ENCODE measurements around the gene GABRB3. TPM values are rescaled to one million over a fixed set of nuclear protein-coding genes. Genes with fewer than 3 reads are reported as not detected.

GABRB3 gene
- total RNA-seq, 2 experiments from 2014 or later: 0.16 TPM; not detected in 1

DNA sequence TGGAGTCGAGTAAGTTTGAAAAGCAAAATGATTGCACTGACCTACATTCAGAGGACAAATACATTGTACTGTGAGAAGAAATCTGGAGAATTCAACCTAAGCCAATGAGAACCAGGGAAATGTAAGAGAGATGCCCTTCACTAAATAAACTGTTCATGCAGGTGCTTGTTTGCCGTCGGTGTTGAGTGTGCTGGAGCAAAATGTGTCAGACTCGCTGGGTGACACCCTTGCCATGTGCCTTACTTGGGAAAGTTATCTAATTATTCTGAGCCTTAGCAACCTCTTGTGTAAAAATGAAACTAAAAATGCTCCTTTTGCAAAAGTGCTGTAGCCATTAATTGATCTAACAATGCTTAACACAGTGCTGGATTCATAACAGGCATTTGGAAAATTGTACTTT, 140.4 kb downstream of the GABRB3 start:
- Mint-ChIP-seq H3K27ac (no peak overlapping the region), H3K4me1 (ENCODE audit: low read depth) (no peaks in the 10 kb centered on the region), H3K36me3 (ENCODE audit: low read depth) (no peaks in the 10 kb centered on the region), H3K27me3 (no peaks in the 10 kb centered on the region), H3K4me3 (no peak overlapping the region), H3K9me3 (peaks cover 6% of the 10 kb centered on the region)
- POLR2A ChIA-PET: no interaction called here
- CTCF ChIA-PET: no interaction called here
- TF ChIP-seq CTCF (IDR thresholded peaks at IDR 0.05): no peak
- DNase-seq: no peak
- intact Hi-C loops (cut with micrococcal nuclease): no loop called here
- ATAC-seq: no peak

DNA sequence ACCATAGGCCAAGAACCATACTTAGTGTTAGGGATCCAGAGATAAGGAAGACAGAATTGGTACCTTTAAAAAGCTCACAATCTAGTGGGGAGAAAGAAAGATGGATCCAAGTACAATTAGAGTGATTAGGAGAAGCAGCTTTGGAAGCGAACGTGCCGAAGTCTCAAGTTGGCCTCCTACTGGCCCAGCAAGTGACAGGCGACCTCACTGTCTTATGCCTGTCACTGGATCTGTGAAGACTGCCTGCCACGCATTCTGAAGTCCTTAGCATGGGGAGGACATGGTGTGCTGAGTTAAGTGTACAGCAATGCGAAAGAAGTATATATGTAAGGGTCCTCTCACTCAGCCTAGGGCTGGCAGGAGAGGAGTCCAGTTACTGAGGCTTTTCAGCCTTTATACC, 141.0 kb downstream of the GABRB3 start:
- Mint-ChIP-seq H3K36me3 (ENCODE audit: low read depth) (no peaks in the 10 kb centered on the region), H3K9me3 (peaks cover 11% of the 10 kb centered on the region), H3K27ac (no peak overlapping the region), H3K27me3 (no peaks in the 10 kb centered on the region), H3K4me1 (ENCODE audit: low read depth) (no peaks in the 10 kb centered on the region), H3K4me3 (no peak overlapping the region)
- DNase-seq: no peak
- CTCF ChIA-PET: no interaction called here
- no peak for ATAC-seq
- POLR2A ChIA-PET: no interaction called here
- intact Hi-C loops (cut with micrococcal nuclease): no loop called here
- no peak for TF ChIP-seq CTCF (IDR thresholded peaks at IDR 0.05)

DNA sequence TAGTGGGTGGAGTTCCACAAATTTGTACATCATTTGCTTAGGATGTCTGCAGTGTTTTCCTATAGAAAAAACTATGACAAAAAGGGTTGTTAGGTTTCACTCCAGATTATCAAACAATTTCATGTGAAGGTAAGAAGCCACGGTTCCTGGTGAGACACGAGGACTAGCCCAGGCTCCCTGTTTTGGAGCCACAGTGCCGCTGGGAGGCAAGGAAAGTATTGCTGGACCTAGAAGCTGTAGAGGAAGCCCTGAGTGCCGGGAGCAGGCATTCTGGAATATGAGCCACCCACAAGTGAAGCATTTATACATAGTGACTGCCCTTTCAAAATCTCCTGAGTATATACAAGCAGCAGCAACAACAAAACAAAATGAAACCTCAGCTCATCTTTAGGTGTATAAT, 142.0 kb downstream of the GABRB3 start:
- no peak for TF ChIP-seq CTCF (IDR thresholded peaks at IDR 0.05)
- ChIA-PET POLR2A (no interaction called here), CTCF (no interaction called here)
- Mint-ChIP-seq H3K9me3 (peaks cover 13% of the 10 kb centered on the region), H3K27me3 (no peaks in the 10 kb centered on the region), H3K36me3 (ENCODE audit: low read depth) (no peaks in the 10 kb centered on the region), H3K4me1 (ENCODE audit: low read depth) (no peaks in the 10 kb centered on the region), H3K27ac (no peak overlapping the region), H3K4me3 (no peak overlapping the region)
- intact Hi-C loops (cut with micrococcal nuclease): no loop called here
- DNase-seq (no peak), ATAC-seq (no peak)

DNA sequence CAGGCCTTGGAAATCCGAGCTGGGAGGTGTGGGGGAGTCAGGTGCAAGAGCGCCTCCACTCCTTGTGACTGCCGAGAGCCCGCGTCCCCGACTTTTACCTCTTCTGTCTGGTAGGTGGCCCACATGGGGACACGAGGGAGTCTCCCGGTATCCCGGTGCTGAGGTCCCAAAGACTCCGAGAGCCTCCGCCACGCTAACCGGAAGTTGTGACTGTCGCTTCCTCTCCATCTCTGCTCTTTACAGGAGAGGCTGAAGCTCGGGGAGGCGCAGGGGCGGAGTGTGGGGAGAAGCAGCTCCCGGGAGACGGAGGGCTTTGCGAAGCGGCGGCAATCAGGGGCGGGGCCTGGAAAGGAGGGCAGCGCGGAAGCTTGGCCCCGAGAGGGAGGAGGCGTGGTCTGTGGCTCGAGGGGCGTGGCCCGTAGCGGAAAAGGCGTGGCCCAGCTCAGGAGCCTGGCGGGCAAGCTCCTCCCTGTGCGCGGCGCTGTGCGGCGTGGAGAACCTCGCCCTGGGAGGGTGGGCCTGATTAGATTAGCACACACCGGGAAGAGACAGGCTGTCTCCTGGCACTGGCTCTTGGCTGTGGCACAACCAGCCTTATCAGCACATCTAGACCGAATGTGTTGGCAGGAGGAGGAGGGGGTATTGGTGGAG, 143.9 kb downstream of the GABRB3 start:
- peak; percentile 23 for DNase-seq
- POLR2A ChIA-PET: no interaction called here
- CTCF ChIA-PET: no interaction called here
- intact Hi-C loops (cut with micrococcal nuclease): no loop called here
- H3K4me1 Mint-ChIP-seq (ENCODE audit: low read depth): no peaks in the 10 kb centered on the region
- peaks cover 16% of the 10 kb centered on the region for H3K9me3 Mint-ChIP-seq
- peak overlapping the region; percentile 25 for H3K4me3 Mint-ChIP-seq
- no peak for TF ChIP-seq CTCF (IDR thresholded peaks at IDR 0.05)
- no peaks in the 10 kb centered on the region for H3K27me3 Mint-ChIP-seq
- H3K27ac Mint-ChIP-seq: no peak overlapping the region
- ATAC-seq: peak; percentile 30
- H3K36me3 Mint-ChIP-seq (ENCODE audit: low read depth): no peaks in the 10 kb centered on the region

DNA sequence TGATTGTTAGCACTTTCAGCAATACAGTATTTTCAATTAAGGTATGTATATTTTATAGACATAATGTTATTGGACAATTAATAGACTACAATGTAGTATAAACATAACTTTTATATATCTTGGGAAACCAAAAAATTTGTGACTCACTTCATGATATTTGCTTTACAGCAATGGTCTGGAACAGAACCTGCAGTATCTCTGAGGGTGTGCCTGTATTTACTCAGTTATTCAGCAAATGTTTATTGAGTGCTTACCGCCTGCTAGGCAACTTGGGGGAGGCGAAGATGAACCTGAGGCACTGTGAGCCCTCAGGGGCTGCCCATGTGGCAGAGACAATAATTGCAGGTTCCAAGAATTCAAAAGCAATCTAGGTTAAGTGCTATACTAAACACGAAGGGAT, 144.8 kb downstream of the GABRB3 start:
- ChIA-PET CTCF (no interaction called here), POLR2A (no interaction called here)
- intact Hi-C loops (cut with micrococcal nuclease): no loop called here
- no peaks in the 10 kb centered on the region for H3K27me3 Mint-ChIP-seq
- H3K9me3 Mint-ChIP-seq: peaks cover 16% of the 10 kb centered on the region
- no peaks in the 10 kb centered on the region for H3K36me3 Mint-ChIP-seq (ENCODE audit: low read depth)
- no peak overlapping the region for H3K27ac Mint-ChIP-seq
- ATAC-seq (no peak), DNase-seq (no peak)
- H3K4me3 Mint-ChIP-seq: no peak overlapping the region
- TF ChIP-seq CTCF (IDR thresholded peaks at IDR 0.05): no peak
- no peaks in the 10 kb centered on the region for H3K4me1 Mint-ChIP-seq (ENCODE audit: low read depth)

All from activated CD8-positive, alpha-beta T cell treated with anti-CD3 and anti-CD28 coated beads for 36 hours (primary cell).